IMR-90 (cell line): ENCODE measurements around the gene GRIN2A. TPM values are rescaled to one million over a fixed set of nuclear protein-coding genes. Genes with fewer than 3 reads are reported as not detected.

Source experiments
- ATAC-seq: fragments of 200-7000 bp; cut with Tn5 transposase; 2 replicates; pipeline ENCODE4 v1.9.1; 2020; ENCODE audit warnings: low read depth, mild to moderate bottlenecking, moderate library complexity
- BruUV-seq: library from RNA; stranded (reverse); fragments of 400-500 nt; replicated peaks from 2 replicates; lab custom pipeline; 2021; lab: Mats Ljungman, UMichigan
- CTCF ChIA-PET: fragments of 300-600 bp; formaldehyde crosslinking; extraction: SDS; loops from one replicate; lab custom pipeline; 2021; ENCODE audit warnings: antibody characterized with exemption; lab: Yijun Ruan, JAX
- POLR2A ChIA-PET: fragments of 300-600 bp; sonication (Branson Sonifier 250); formaldehyde crosslinking; loops from one replicate; lab custom pipeline; 2022; ENCODE audit warnings: antibody characterized with exemption; ENCODE audit not compliant: unreplicated experiment; lab: Charles Lee
- DNase-seq: peaks from one replicate; pipeline ENCODE4 v3.0.0; 2013
- H2AFZ ChIP-seq: replicated peaks from 2 replicates; pipeline ENCODE3; 2013; ENCODE audit warnings: low read length, mild to moderate bottlenecking; ENCODE audit not compliant: poor library complexity
- H2AK5ac ChIP-seq: 2 replicates; pipeline ENCODE4 v1.6.1; 2013; ENCODE audit warnings: low read depth, low read length, inconsistent platforms
- H2AK9ac ChIP-seq: replicated peaks from 2 replicates; pipeline ENCODE3; 2013; ENCODE audit warnings: mild to moderate bottlenecking, low read depth, low read length, moderate library complexity; ENCODE audit not compliant: poor library complexity
- H2BK120ac ChIP-seq: 2 replicates; pipeline ENCODE4 v1.6.1; 2013; ENCODE audit warnings: low read depth, low read length, inconsistent platforms
- H2BK15ac ChIP-seq: 3 replicates; pipeline ENCODE4 v1.6.1; 2013; ENCODE audit warnings: low read depth, low read length, inconsistent platforms
- H2BK20ac ChIP-seq: 2 replicates; pipeline ENCODE4 v1.6.1; 2013; ENCODE audit warnings: low read depth, mild to moderate bottlenecking, inconsistent platforms, low read length, moderate library complexity
- H2BK5ac ChIP-seq: 2 replicates; pipeline ENCODE4 v1.6.1; 2013; ENCODE audit warnings: mild to moderate bottlenecking, low read depth, low read length, inconsistent platforms; ENCODE audit not compliant: poor library complexity, severe bottlenecking
- H3K14ac ChIP-seq: replicated peaks from 2 replicates; pipeline ENCODE4 v1.6.1; 2013; ENCODE audit warnings: low read depth, low read length, inconsistent platforms
- H3K18ac ChIP-seq: 2 replicates; pipeline ENCODE4 v1.6.1; 2013; ENCODE audit warnings: low read depth, low read length, control low read depth
- H3K23ac ChIP-seq: 2 replicates; pipeline ENCODE4 v1.6.1; 2013; ENCODE audit warnings: low read depth, low read length, inconsistent platforms
- H3K27ac ChIP-seq: 2 replicates; pipeline ENCODE4 v1.5.1; 2013; ENCODE audit warnings: mild to moderate bottlenecking, control low read depth, low read length; ENCODE audit not compliant: insufficient read depth
- H3K27me3 ChIP-seq: 2 replicates; pipeline ENCODE4 v1.6.1; 2013; ENCODE audit warnings: low read length; ENCODE audit not compliant: control insufficient read depth, insufficient read depth
- H3K36me3 ChIP-seq: 2 replicates; pipeline ENCODE4 v1.6.1; 2013; ENCODE audit warnings: low read length, mixed read lengths; ENCODE audit not compliant: control insufficient read depth, insufficient read depth
- H3K4ac ChIP-seq: 2 replicates; pipeline ENCODE4 v1.6.1; 2013; ENCODE audit warnings: low read depth, low read length, inconsistent platforms
- H3K4me1 ChIP-seq: 2 replicates; pipeline ENCODE4 v1.6.1; 2013; ENCODE audit warnings: low read length, mixed read lengths; ENCODE audit not compliant: control insufficient read depth, insufficient read depth
- H3K4me2 ChIP-seq: 2 replicates; pipeline ENCODE4 v1.6.1; 2013; ENCODE audit warnings: low read depth, mild to moderate bottlenecking, control low read depth, low read length, moderate library complexity
- H3K4me3 ChIP-seq: 2 replicates; pipeline ENCODE4 v1.5.1; 2013; ENCODE audit warnings: low read depth, mild to moderate bottlenecking, control low read depth, low read length, moderate library complexity; ENCODE audit not compliant: insufficient read depth
- H3K56ac ChIP-seq: 2 replicates; pipeline ENCODE4 v1.6.1; 2013; ENCODE audit warnings: low read length, inconsistent platforms; ENCODE audit not compliant: insufficient read depth; ENCODE audit errors: extremely low read depth
- H3K79me1 ChIP-seq, 2 experiments: 2 replicates each; pipeline ENCODE4 v1.6.1; 2013; ENCODE audit warnings: low read length in 2 of 2, inconsistent platforms in 1 of 2, low read depth in 1 of 2
- H3K9ac ChIP-seq: 2 replicates; pipeline ENCODE4 v1.6.1; 2013; ENCODE audit warnings: low read depth, low read length, control low read depth
- H3K9me1 ChIP-seq: 2 replicates; pipeline ENCODE4 v1.6.1; 2013; ENCODE audit warnings: low read length, inconsistent platforms; ENCODE audit not compliant: insufficient read depth
- H3K9me3 ChIP-seq: 2 replicates; pipeline ENCODE4 v1.6.1; 2013; ENCODE audit warnings: low read length; ENCODE audit not compliant: control insufficient read depth, insufficient read depth
- H4K20me1 ChIP-seq: 2 replicates; pipeline ENCODE4 v1.6.1; 2013; ENCODE audit warnings: low read length, inconsistent platforms; ENCODE audit not compliant: insufficient read depth
- H4K5ac ChIP-seq: 2 replicates; pipeline ENCODE4 v1.6.1; 2013; ENCODE audit warnings: mild to moderate bottlenecking, low read depth, low read length, control low read depth
- H4K8ac ChIP-seq, 2 experiments: 2 replicates each; pipeline ENCODE4 v1.6.1; 2013; ENCODE audit warnings: low read depth in 2 of 2, low read length in 2 of 2, control low read depth in 1 of 2, inconsistent platforms in 1 of 2
- H4K91ac ChIP-seq: 2 replicates; pipeline ENCODE4 v1.6.1; 2013; ENCODE audit warnings: low read depth, low read length, inconsistent platforms; ENCODE audit not compliant: insufficient read depth
- BHLHE40 ChIP-seq: fragments of 150-350 bp; IDR thresholded peaks from 2 replicates; pipeline ENCODE4 v1.6.1; 2016; ENCODE audit warnings: mild to moderate bottlenecking, low read depth, low read length
- CEBPB ChIP-seq: IDR thresholded peaks from 2 replicates; pipeline ENCODE4 v1.6.1; 2012; ENCODE audit warnings: low read depth, low read length, improper control_type of control experiment
- ELK1 ChIP-seq: fragments of 150-350 bp; IDR thresholded peaks from 2 replicates; pipeline ENCODE4 v1.6.1; 2016; ENCODE audit warnings: low read depth, mild to moderate bottlenecking, low read length, moderate library complexity, borderline replicate concordance
- FOS ChIP-seq: fragments of 150-350 bp; IDR thresholded peaks from 2 replicates; pipeline ENCODE4 v1.6.1; 2016; ENCODE audit warnings: low read depth, low read length
- MAFK ChIP-seq: IDR thresholded peaks from 2 replicates; pipeline ENCODE4 v1.6.1; 2012; ENCODE audit warnings: low read depth, low read length, improper control_type of control experiment
- MAZ ChIP-seq: IDR thresholded peaks from 2 replicates; pipeline ENCODE4 v1.6.1; 2012; ENCODE audit warnings: low read depth, mild to moderate bottlenecking, low read length, improper control_type of control experiment, moderate library complexity, borderline replicate concordance
- MXI1 ChIP-seq: IDR thresholded peaks from 2 replicates; pipeline ENCODE4 v1.6.1; 2012; ENCODE audit warnings: low read depth, mild to moderate bottlenecking, low read length, moderate library complexity, borderline replicate concordance
- NFE2L2 ChIP-seq: fragments of 150-350 bp; IDR thresholded peaks from 2 replicates; pipeline ENCODE4 v1.6.1; 2016; ENCODE audit warnings: low read depth, mild to moderate bottlenecking, low read length
- POLR2A ChIP-seq: IDR thresholded peaks from 2 replicates; pipeline ENCODE4 v1.6.1; 2012; ENCODE audit warnings: mild to moderate bottlenecking, low read depth, low read length
- RAD21 ChIP-seq: IDR thresholded peaks from 2 replicates; pipeline ENCODE4 v1.6.1; 2012; ENCODE audit warnings: low read length, improper control_type of control experiment
- RCOR1 ChIP-seq: IDR thresholded peaks from 2 replicates; pipeline ENCODE4 v1.6.1; 2012; ENCODE audit warnings: mild to moderate bottlenecking, low read length, improper control_type of control experiment; ENCODE audit not compliant: insufficient replicate concordance
- RFX5 ChIP-seq: IDR thresholded peaks from 2 replicates; pipeline ENCODE4 v1.8.0; 2012; ENCODE audit warnings: low read depth, mild to moderate bottlenecking, low read length, moderate library complexity
- SMC3 ChIP-seq: fragments of 150-350 bp; IDR thresholded peaks from 2 replicates; pipeline ENCODE4 v1.6.1; 2016; ENCODE audit warnings: low read depth, mild to moderate bottlenecking, antibody characterized with exemption, low read length, moderate library complexity
- WGBS, 2 experiments: methylation state at CpG; one replicate each; pipeline versions ENCODE4 v1.1.5 to v1.1.7; 2013; ENCODE audit warnings: missing lambda C conversion rate in 2 of 2; ENCODE audit not compliant: insufficient read length in 1 of 2; ENCODE audit errors: extremely low coverage in 2 of 2; 5-methylcytosine and 5-hydroxymethylcytosine counted together
- dilution Hi-C: fragments of 300-500 bp; cut with HindIII; formaldehyde crosslinking; loops from one replicate; pipeline ENCODE4 v1.14.3; 2018; ENCODE audit warnings: low sequenced_read_pairs; ENCODE audit not compliant: unreplicated experiment
- in situ Hi-C: fragments of 300-500 bp; cut with MboI; formaldehyde crosslinking; loops from 3 replicates; pipeline ENCODE4 v1.14.3; 2019; ENCODE audit warnings: low sequenced_read_pairs, inconsistent platforms, mixed read lengths
- intact Hi-C: fragments of 100-400 bp; cut with micrococcal nuclease; formaldehyde crosslinking; loops from 2 replicates; pipeline ENCODE4 v1.10.0; 2022
- polyA plus RNA-seq, 3 experiments: library from polyadenylated mRNA; depleted of rRNA; stranded (reverse); fragments of >200 nt; gene quantifications; 2 replicates each; pipeline ENCODE4 v1.2.3, GENCODE V29; 2012; ENCODE audit warnings: low replicate concordance in 1 of 3
- total RNA-seq: library from RNA; depleted of rRNA; stranded (reverse); fragments of >200 nt; gene quantifications from 2 replicates; pipeline ENCODE4 v1.2.3, GENCODE V29; 2012
- TF ChIP-seq, protein P1 (sequence below): conservative IDR thresholded peaks from 2 replicates; pipeline ENCODE4 v1.5.1; 2012; ENCODE audit warnings: mild to moderate bottlenecking, low read depth, low read length, improper control_type of control experiment
- TF ChIP-seq, protein P2 (sequence below): fragments of 150-350 bp; IDR thresholded peaks from 2 replicates; pipeline ENCODE4 v1.6.1; 2017; ENCODE audit warnings: mild to moderate bottlenecking, antibody characterized with exemption, low read length, low read depth

GRIN2A gene
- total and polyA plus RNA-seq, 2 of the 4 experiments (the other 2 are of a cell fraction), result under 0.01 TPM; not detected in 1

- no CpG with 5 or more reads among the region's 9 CpGs for WGBS, 2 experiments
- POLR2A ChIA-PET, result no interaction called here
- TF ChIP-seq RCOR1 (no peak), RAD21 (no peak), SMC3 (no peak), MAZ (no peak), POLR2A (no peak), MXI1 (no peak), FOS (no peak), BHLHE40 (no peak), MAFK (no peak), CEBPB (no peak), ELK1 (no peak), RFX5 (no peak), NFE2L2 (no peak)
- TF ChIP-seq, protein P1, sequence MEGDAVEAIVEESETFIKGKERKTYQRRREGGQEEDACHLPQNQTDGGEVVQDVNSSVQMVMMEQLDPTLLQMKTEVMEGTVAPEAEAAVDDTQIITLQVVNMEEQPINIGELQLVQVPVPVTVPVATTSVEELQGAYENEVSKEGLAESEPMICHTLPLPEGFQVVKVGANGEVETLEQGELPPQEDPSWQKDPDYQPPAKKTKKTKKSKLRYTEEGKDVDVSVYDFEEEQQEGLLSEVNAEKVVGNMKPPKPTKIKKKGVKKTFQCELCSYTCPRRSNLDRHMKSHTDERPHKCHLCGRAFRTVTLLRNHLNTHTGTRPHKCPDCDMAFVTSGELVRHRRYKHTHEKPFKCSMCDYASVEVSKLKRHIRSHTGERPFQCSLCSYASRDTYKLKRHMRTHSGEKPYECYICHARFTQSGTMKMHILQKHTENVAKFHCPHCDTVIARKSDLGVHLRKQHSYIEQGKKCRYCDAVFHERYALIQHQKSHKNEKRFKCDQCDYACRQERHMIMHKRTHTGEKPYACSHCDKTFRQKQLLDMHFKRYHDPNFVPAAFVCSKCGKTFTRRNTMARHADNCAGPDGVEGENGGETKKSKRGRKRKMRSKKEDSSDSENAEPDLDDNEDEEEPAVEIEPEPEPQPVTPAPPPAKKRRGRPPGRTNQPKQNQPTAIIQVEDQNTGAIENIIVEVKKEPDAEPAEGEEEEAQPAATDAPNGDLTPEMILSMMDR, result no peak
- TF ChIP-seq, protein P2, sequence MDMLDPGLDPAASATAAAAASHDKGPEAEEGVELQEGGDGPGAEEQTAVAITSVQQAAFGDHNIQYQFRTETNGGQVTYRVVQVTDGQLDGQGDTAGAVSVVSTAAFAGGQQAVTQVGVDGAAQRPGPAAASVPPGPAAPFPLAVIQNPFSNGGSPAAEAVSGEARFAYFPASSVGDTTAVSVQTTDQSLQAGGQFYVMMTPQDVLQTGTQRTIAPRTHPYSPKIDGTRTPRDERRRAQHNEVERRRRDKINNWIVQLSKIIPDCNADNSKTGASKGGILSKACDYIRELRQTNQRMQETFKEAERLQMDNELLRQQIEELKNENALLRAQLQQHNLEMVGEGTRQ, result no peak
These were observed 18.7 kb upstream of the GRIN2A start for GRCh38 chr16:10200637-10201586.

More at GRCh38 chr16:10200637-10201586, 18.7 kb upstream of the GRIN2A start:
- Histone ChIP-seq H4K5ac (no peak overlapping the region), H2AK5ac (no peak overlapping the region), H2AFZ (no peak overlapping the region), H4K8ac (no peak overlapping the region), H3K4me2 (no peak overlapping the region), H3K23ac (no peak overlapping the region), H2BK15ac (no peak overlapping the region), H3K56ac (no peak overlapping the region), H3K18ac (no peak overlapping the region), H3K4me1 (no peaks in the 10 kb centered on the region), H3K27ac (no peak overlapping the region), H3K27me3 (no peaks in the 10 kb centered on the region), H3K9me3 (peaks cover 7% of the 10 kb centered on the region), H4K20me1 (no peaks in the 10 kb centered on the region), H2BK20ac (no peak overlapping the region), H3K79me1 (no peaks in the 10 kb centered on the region), H2AK9ac (no peak overlapping the region), H2BK120ac (no peak overlapping the region), H3K4me3 (no peak overlapping the region), H3K36me3 (no peaks in the 10 kb centered on the region), H2BK5ac (no peak overlapping the region), H3K9me1 (no peaks in the 10 kb centered on the region), H3K14ac (no peak overlapping the region), H4K91ac (no peak overlapping the region), H3K9ac (no peak overlapping the region), H3K4ac (no peak overlapping the region)
- dilution Hi-C loops (no loop called here), intact Hi-C loops (no loop called here), in situ Hi-C loops (no loop called here)
- ATAC-seq, result no peak
- no TSS peak for BruUV-seq
- DNase-seq, result no peak
- CTCF ChIA-PET, result no interaction called here
